HG03460 (cell line): ENCODE results near the gene NR2F2.
A peak's percentile ranks its signal among the peaks of the same experiment; 100 is the strongest.

Source experiments
- ATAC-seq: cut with Tn5 transposase; IDR thresholded peaks from one replicate; pipeline ENCODE4 v1.9.1; 2021; ENCODE audit not compliant: unreplicated experiment

Gene NR2F2

GRCh38 chr15:96330450-96331143 is at the start of gene NR2F2:
Gene NR2F2 (plus strand): TSS chr15:96330700. CDS start chr15:96332106, 1,406 bp downstream.
- ATAC-seq, result peak; percentile 66

GRCh38 chr15:96285305-96285704 is 45.2 kb upstream of the NR2F2 start:
- no peak for ATAC-seq

GRCh38 chr15:96285729-96286254 is 44.7 kb upstream of the NR2F2 start:
- no peak for ATAC-seq

- no peak for ATAC-seq
Observed at GRCh38 chr15:96290679-96291078, 39.8 kb upstream of the NR2F2 start.

- ATAC-seq, result no peak
Observed at GRCh38 chr15:96292635-96293034, 37.9 kb upstream of the NR2F2 start.

GRCh38 chr15:96293441-96293840 is 37.1 kb upstream of the NR2F2 start:
- ATAC-seq, result no peak

- ATAC-seq, result no peak
Observed at GRCh38 chr15:96294766-96295165, 35.7 kb upstream of the NR2F2 start.

GRCh38 chr15:96296264-96296663 is 34.2 kb upstream of the NR2F2 start:
- ATAC-seq, result no peak

- ATAC-seq, result no peak
Observed at GRCh38 chr15:96297783-96298182, 32.7 kb upstream of the NR2F2 start.

- ATAC-seq, result no peak
Observed at GRCh38 chr15:96298217-96298616, 32.3 kb upstream of the NR2F2 start.

- no peak for ATAC-seq
Observed at GRCh38 chr15:96300836-96301235, 29.7 kb upstream of the NR2F2 start.

GRCh38 chr15:96303503-96304056 is 26.9 kb upstream of the NR2F2 start:
- no peak for ATAC-seq

- no peak for ATAC-seq
Observed at GRCh38 chr15:96304839-96305238, 25.7 kb upstream of the NR2F2 start.

- no peak for ATAC-seq
Observed at GRCh38 chr15:96306321-96306720, 24.2 kb upstream of the NR2F2 start.

GRCh38 chr15:96307856-96308394 is 22.6 kb upstream of the NR2F2 start:
- no peak for ATAC-seq

- ATAC-seq, result no peak
Observed at GRCh38 chr15:96309143-96309660, 21.3 kb upstream of the NR2F2 start.

- no peak for ATAC-seq
Observed at GRCh38 chr15:96311256-96311955, 19.1 kb upstream of the NR2F2 start.

GRCh38 chr15:96311956-96312294 is 18.6 kb upstream of the NR2F2 start:
- no peak for ATAC-seq

GRCh38 chr15:96312641-96313335 is 17.7 kb upstream of the NR2F2 start:
- no peak for ATAC-seq

- no peak for ATAC-seq
Observed at GRCh38 chr15:96314518-96314917, 16.0 kb upstream of the NR2F2 start.

GRCh38 chr15:96314963-96315362 is 15.5 kb upstream of the NR2F2 start:
- ATAC-seq, result no peak
